ENCODE results near the gene CCNDBP1.
"Not testable (repeated sequence)": the region's sequence is repeated elsewhere in the genome, so short reads cannot be mapped to it uniquely, and the experiment has no call there.

The CCNDBP1 gene

DNA sequence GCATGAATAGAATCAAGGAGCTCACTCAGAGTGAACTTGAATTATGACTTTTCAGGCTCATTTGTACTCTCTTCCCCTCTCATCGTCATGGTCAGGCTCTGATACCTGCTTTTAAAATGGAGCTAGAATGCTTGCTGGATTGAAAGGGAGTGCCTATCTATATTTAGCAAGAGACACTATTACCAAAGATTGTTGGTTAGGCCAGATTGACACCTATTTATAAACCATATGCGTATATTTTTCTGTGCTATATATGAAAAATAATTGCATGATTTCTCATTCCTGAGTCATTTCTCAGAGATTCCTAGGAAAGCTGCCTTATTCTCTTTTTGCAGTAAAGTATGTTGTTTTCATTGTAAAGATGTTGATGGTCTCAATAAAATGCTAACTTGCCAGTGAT is 9.6 kb downstream of the CCNDBP1 start:
- DNase-seq: no peak

DNA sequence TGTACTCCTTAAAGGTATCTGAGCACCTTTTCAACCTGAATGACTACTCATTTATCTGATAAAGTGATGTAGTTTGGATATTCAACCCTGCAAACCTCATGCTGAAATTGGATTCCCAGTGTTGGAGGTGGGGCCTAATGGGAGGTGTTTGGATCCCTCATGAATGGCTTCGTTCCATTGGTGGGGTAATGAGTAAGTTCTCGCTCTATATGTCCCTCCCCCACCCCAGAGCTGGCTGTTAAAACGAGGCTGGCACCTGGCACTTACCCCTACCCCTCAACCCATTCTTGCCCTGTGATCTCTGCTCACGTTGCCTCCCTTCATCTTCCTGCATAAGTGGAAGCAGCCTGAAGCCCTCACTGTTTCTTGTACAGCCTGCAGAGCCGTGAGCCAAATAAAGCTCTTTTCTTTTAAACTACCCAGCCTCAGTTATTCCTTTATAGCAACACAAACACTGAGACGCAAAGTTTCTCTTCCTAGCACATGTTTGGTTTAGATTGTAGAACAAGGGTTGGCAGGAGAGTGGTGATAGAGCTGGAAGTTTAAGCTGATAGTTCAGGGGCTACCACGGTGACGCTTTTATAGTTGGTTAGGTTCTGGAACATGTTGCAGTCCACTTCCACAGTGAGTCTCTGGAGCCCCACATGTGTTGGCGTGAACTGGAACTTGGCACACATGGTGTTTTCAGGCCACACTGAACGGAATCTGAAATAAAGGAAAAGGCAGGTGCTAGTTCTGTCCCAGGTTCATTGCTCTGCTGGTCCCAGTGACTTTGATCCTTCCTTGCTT is 11.8 kb downstream of the CCNDBP1 start:
- no peak for DNase-seq

DNA sequence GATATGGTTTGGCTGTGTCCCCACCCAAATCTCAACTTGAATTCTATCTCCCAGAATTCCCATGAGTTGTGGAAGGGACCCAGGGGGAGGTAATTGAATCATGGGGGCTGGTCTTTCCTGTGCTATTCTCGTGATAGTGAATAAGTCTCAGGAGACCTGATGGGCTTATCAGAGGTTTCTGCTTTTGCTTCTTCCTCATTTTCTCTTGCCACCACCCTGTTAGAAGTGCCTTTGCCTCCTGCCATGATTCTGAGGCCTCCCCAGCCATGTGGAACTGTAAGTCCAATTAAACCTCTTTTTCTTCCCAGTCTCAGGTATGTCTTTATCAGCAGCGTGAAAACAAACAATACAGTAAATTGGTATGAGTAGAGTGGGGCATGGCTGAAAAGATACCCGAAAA is 12.6 kb downstream of the CCNDBP1 start:
- not testable (repeated sequence) for DNase-seq

DNA sequence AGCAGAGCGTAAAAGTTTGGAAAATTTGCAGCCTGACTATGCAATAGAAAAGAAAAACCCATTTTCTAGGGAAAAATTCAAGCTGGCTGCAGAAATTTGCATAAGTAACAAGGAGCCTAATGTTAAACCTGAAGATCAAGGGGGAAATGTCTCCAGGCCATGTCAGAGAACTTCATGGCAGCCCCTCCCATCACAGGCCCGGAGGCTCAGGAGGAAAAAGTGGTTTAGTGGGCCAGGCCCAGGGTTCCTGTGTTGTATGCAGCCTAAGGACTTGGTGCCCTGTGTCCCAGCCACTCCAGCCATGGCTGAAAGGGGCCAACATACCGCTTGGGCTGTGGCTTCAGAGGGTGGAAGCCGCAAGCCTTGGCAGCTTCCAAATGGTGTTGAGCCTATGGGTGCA is 13.4 kb downstream of the CCNDBP1 start:
- DNase-seq: not testable (repeated sequence)

DNA sequence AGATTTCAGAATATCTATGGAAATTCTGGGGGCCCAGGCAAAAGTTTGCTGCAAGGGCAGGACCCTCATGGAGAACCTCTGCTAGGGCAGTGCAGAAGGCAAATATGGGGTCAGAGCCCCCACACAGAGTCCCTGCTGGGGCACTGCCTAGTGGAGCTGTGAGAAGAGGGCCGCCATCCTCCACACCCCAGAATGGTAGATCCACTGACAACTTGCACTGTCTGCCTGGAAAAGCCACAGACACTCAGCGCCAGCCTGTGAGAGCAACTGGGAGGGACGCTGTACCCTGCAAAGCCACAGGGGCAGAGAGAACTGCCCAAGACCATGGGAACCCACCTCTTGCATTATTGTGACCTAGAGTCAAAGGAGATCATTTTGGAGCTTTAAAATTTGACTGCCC is 13.8 kb downstream of the CCNDBP1 start:
- no peak for DNase-seq

DNA sequence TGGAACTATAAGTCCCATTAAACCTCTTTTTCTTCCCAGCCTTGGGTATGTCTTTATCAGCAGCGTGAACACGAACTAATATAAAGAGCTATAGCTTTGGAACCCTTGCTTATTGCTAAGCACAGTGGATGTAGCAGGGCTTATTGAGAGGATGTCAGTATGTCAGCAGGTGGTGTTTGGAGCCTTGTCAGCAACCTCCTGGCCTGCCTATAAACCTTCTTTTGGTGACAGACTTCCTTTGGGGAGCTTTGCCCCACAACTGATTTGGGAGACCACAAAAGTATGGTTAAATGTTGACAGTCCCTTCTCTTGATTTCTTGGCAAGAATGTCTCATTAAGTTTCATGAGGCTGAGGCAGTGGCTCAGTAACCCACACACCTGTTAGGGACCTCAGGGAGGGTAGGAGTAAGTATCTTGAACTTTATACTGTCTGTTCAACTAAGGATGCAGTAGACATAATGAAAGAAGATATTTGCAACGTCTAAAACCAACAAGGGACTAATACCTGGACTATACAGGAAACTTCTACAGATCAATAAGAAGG is 14.8 kb downstream of the CCNDBP1 start:
- no peak for DNase-seq

DNA sequence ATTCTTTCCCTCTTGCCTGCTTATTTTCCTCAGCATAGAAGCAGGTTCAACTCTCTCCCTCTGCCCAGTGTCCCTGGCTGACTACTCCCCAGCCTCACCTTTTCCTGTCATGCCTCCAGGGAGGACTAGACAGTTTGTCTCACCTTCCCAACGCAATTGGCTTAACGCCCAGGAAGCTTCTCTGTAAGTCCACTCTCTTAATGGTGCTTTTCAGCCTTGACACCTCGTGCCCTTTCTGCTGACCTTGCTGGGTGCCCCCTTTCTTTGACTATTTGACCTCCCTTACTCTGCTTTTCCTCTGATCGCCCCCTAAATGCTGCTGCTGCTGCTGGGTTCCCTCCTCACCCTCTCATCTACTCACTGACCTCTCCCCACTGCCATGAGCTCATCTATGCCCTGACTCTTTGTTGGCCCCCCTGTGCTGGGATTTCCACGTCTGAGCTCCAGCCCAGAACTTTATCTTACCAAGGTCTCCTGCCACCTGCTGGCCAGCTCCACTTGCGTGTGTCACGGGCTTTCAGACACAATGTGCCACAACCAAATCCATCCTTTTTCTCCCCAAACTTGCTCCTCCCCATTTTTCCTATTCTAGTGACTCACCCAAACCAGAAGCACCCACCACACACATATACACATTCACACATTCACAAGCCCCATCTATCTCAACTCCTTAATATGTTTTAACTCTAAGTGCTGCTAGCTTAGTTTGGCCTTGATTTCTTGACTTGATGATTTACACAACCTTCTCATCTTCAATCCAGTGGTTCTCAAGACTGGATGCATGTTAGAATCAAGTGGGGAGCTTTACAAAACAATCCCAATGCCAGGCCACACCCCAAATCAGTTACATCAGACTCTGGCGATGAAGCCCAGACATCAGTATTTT is 19.1 kb downstream of the CCNDBP1 start:
- DNase-seq: peak; percentile 48

DNA sequence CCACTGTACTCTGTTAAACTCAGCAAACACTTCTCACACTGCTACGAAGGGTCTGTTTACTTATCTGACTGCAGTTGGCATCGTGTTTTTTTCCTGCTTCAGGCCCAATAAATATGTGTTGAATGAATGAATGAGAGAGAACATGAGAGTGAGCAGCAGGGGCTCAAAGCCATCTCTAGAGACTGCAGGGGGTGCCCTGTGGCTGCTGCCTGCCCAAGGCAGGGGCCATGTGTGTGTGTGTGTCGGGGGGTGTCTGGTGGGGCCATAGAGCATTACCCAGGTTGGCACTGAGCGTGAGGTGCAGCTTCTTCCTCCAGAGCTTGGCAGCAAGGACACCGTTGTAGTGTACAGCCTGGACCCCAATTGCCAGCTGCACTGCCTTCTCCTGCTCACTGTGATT is 20.9 kb downstream of the CCNDBP1 start:
- no peak for DNase-seq

DNA sequence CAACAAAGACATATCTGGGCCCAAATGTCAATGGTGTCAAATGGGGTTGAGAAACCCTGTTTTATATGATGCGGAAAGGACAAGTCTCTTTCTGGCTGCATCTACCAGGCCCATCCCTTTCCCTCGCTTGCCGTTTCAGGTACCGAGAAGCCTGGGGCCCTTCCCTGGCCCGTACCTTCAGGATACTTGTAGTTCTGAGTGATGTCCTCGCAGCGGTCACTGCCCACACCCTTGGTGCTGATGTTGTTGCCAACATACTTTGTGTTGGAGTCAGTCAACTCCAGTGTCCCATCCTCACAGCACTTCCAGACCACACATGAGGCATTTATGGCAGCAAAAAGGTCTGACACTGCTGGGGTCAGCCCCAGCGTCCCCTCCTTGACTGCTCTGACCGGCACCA is 21.8 kb downstream of the CCNDBP1 start:
- no peak for DNase-seq

DNA sequence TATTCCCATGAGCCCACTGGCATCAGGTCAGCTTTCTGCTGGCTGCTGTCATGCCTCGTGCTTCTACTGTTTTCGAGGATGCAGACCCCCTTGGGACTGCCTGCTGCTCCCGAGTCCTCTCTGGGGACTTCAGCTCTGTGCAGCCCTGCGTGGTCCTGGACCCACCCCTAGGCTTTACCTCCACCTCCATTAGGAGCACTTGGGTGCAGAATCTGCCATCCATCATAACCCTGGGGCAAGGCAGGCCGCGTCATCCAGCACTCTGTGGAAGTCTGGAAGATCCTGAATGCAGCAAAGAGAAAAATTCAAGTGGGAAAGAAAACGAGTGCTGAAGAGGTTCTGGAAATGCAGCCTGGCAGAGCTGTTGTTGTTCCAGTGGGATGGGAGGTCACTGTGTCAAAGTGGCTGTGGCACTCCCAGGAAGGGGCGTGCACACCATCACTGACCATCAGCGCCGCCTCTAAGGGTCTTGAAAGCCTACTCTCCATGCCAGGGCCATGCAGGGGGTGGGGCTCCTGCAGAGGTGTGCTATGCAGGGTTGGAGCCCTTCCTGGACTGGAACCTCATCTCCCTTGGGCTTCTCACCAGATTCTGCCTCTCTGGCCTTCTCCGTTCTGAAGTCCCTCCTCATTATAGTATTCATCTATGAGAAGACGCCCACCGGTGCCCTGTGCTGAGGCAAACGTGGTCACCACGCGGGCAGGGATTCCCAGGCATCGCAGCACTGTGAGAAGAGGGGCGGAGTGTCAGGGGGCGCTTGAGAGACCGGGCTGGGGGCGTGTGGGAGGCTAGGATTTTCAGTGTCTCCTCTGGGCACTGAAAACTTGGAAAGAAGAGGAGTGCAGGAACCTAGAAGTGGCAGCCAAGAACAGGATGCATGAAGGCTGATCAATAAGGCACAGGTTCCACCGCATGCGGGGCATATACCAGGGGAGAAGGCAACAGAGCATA is 23.1 kb downstream of the CCNDBP1 start:
- DNase-seq: no peak

DNA sequence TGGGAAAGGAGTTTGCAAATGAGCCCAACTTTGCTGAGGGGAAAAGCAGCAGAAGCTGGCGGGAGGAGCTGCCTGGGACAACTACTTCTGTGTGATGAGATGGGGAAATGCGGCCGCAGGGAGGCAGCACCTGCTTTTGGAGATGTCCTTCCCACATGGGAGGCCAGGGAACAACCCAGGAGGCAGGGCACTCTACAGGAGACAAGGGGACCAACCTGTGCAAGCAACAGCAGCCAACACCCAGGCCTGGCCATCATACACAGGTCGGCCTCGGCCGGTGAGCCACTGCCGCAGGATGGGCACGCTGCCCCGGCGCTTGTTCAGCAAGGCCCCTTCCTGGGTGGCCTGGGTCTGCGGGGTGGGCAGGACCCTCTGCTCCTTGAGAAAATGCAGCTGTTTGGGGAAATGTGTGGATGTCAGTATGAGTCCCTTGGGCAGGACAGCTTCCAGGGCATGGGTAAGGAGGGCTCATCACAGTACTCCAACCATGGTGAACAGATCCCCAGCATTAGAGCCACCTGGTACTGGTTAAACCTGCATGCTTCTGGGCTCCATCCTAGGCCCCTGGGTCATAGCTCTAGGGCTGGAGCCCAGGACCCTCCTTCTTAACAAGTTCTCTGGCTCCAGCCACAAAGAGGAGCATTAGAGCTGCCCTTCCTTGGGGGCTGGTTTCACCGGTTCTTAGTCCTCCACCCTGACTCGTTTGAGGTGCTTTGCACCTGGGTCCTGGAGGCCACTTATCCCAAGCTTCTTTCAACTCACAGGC is 24.0 kb downstream of the CCNDBP1 start:
- DNase-seq: no peak

DNA sequence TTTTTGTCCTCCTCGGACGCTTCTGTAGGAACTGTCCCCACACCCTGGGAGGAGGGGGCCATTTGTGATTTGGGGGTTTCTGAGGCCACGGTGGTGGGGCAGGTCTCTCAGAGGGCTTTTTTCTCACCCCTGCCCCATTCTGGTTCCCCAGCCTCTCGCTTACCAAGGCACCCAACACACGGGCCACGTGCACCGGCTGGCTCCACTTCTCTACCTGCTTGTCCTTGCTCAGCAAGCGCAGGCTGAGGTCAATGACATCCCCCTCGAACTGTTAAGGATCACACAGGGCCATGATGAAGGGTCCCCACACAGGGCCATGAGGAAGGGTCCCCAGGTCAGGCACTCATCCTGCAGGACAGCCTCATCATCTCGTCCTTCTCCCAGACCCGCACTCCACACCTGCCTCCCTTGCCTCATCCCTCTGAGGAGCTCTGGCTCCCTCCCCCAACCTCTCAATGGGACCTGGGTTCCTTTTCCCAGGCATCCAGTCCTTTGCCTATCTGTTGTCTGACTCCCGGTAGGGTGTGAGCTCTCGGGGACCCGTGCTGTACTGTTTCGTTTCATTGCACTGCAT is 25.1 kb downstream of the CCNDBP1 start:
- DNase-seq: no peak

DNA sequence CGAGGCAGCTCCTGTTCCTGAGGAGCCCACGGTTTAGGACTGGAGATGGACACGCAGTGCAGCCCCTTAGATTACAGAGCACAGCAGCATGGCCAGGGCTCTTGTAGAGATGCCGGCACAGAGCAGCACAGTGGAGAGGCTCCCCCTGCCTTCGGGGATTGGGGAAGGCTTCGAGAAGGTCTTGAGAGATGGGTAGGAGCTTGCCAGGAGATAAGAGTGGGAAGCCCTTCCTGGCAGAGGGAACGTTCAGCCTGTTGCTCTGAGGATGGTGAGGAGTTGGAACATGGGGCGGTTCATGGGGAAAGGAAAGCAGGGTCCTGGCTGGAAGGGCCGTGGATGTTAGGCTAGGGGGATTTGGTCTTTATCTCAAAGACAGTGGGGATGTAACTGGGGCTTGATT is 25.6 kb downstream of the CCNDBP1 start:
- DNase-seq: no peak

DNA sequence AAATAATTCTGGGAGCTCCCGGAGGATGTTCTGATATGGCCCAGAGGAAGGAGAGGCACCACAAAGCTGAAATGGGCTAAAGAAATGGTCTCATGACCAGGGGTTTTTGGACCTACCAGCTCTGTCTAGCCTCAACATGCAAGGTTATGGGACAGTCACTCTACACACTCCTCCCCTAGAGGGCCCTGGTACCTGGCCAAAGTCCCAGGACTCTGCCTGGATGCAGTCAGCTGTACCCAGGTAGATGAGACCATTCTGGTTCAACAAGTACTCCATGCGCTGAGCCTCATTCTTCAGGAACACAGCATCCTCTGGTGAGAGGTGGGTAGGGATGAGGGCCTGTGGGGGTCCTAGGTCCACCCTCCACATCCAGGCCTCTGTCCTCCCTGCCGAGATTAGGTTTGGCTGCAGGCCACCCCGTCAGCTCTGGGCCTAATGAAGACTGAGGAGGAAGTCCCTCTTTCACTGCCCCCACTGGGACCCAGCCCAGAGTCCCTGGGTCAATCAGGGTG is 26.1 kb downstream of the CCNDBP1 start:
- no peak for DNase-seq

DNA sequence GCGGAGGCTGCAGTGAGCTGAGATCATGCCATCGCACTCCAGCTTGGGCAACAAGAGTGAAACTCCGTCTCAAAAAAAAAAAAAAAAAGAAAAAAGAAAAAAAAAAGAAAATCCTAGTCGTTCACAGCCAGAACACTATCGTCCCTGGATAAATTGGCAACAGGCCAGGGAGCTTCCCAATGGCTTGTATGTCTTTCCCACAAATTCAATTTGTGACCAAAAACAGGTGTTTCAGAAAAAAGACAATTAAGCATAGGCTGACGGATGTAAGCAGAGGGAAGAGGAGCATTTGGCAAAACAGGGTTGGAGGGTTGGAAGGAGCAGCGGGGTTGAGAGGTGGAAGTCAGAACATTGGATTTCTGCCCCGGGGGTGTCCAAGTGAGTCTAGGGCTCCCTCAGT is 27.1 kb downstream of the CCNDBP1 start:
- no peak for DNase-seq

DNA sequence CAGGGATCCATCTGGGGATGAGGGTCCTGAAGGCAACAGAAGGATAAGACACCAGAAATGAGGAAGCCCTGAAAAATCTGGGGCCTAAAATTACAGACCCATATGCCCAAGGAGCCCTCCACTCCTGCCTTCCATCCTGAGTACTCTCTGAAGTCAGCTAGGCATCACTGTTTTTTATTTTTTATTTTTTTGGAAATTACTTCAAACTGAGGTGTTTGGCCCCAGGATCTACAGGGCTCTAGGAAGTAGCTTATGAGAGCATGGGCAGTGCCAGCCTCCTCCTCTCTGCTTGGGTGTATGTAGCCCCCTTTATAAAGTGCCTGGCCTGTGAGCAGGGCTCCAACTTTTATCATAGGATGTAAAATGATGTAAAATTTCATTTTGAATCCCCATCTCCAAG is 27.7 kb downstream of the CCNDBP1 start:
- DNase-seq: no peak

DNA sequence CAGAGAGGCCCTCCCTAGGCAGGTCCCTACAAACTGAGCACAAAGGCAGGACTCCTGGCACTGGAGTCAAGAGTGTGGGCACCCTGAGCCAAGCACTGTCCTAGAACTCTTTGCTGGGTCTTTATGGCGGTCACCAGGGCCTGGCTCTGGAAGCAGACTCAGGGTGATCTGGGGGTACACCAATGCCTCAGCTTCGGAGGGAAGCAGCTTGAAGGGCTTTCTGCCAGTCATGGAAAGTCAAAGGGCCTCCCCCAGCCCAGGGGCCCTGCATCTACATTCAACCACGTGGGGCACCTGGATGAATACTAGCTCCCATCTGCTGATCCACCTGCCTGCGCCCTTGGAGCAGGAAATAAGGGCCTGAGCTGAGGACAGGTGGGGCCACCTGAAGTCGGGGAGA is 28.3 kb downstream of the CCNDBP1 start:
- DNase-seq: no peak

DNA sequence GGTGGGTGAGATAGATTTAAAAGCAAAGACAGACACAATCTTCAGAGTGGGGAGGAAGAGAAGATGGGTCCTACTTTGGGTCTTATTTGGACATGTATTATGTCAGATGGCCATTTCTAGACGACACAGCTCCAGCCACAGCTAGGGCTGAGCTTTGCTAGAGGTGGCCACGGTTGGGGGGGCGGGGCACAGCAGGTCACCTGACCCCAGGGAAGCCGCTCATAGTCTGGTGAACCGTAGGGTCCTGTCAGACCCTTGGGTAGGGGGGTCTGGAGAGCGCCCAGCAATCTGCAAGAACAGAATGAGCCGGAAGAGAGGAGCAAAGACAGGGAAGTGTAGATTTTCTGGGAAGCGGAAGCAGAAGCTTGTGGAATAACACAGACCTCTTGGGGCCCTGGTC is 29.0 kb downstream of the CCNDBP1 start:
- DNase-seq: no peak

DNA sequence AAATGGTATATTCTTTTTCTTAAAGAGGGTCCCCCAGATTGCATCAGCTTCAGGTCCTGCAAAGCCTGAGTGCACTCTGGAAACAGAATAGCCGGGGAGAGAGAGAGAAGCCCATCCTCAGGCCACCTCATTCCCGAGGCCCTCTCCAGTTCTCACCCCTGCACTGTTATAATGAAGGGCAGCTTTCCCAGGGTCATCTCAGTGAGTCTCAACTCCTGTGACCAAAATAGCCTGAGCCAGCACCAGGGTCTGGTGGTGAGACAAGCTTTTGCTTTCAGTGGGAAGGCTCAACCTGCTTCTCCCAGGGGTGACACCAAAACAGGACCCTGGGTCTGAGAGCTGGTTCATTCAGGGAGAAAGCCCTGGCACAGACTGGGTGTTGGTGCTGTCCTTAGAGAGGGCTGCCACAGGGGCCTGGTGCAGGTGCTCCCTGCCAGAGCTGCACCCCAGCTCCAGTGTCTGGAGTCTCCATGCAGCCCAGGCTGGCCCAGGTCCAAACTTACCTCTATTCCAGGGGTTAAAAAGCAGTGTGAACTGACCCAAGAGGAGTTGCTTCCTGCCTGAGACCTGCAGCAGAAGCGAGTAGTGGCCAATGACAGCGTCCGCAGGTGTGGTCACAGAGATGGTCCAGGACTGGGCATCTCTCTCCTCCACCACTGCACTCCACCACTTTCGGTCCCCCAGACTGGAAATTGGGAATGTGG is 29.5 kb downstream of the CCNDBP1 start:
- no peak for DNase-seq

DNA sequence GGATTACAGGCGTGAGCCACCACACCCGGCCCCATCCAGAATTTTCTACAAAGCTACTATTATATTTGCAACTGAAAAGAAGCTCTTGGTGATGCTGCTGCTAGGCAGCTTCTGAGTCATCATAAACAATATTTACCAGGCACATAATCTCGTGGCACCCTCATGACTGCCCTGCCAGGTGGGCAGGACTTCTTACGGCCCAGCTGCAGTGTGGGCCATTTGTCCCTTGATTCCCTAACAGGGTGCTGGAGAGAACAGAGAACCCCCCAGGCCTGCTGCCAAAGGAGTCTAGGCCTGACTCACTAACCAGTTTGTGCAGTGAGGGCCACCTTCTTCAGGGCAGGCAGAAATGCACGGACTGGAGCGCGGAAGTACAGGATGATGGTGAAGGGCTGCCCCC is 30.8 kb downstream of the CCNDBP1 start:
- DNase-seq: no peak
